ENCODE results near the gene OR6C70.
"Not testable (repeated sequence)": the region's sequence is repeated elsewhere in the genome, so short reads cannot be mapped to it uniquely, and the experiment has no call there.

OR6C70 gene

DNA sequence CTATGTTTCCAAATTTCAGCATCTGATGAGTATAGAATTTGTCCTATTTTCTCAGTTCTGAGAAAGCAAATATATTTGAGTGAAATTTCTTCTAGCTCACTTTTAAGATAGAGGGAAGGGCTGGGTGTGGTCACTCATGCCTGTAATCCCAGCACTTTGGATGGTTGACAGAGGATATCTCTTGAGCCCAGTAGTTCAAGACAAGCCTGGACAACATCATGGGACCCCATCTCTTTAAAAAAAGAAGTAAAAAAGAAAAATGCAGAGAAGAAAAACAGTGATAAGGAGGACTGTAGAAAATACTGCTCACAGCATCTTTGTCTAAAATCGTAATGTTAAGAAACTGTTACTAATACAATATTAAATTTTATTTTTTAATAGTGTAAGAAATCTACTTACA is 2.3 kb upstream of the OR6C70 start:
- TF ChIP-seq SPI1 (IDR thresholded peaks at IDR 0.05; ENCODE audit: low read depth, low read length) (no peak), POU2F2 (IDR thresholded peaks at IDR 0.05; ENCODE audit: low read depth, low read length) (no peak), POLR2A (IDR thresholded peaks at IDR 0.05; ENCODE audit: low read depth, low read length) (no peak), TAF1 (IDR thresholded peaks at IDR 0.05; ENCODE audit: low read depth, low read length) (no peak), PAX5 (IDR thresholded peaks at IDR 0.05; ENCODE audit: insufficient read depth, low read length, severe bottlenecking) (no peak), POLR2AphosphoS5 (IDR thresholded peaks at IDR 0.05; ENCODE audit: low read depth, low read length) (no peak)
- DNase-seq (ENCODE audit: insufficient read length, low spot score) (no peak), FAIRE-seq (no peak)

DNA sequence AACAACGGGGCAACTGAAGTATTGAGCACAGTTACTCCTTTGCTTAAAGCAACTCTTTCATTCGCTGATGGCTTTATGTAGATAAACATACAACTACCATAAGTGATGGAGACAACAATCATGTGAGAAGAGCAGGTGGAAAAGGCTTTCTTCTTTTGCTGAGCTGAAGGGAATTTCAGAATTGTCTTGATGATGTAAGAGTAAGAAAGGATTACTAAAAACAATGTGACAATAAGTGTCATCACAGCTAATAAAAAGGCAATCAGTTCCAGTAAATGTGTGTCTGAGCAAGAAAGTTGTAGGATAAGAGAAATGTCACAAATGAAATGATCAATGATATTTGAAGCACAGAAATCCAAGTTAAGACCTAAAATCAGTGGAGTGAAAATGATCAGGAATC is 647 bp downstream of the OR6C70 start:
- no peak for FAIRE-seq
- TF ChIP-seq SPI1 (IDR thresholded peaks at IDR 0.05; ENCODE audit: low read depth, low read length) = no peak
- TF ChIP-seq TAF1 (IDR thresholded peaks at IDR 0.05; ENCODE audit: low read depth, low read length) = no peak
- TF ChIP-seq PAX5 (IDR thresholded peaks at IDR 0.05; ENCODE audit: insufficient read depth, low read length, severe bottlenecking) = no peak
- no peak for TF ChIP-seq POLR2A (IDR thresholded peaks at IDR 0.05; ENCODE audit: low read depth, low read length)
- TF ChIP-seq POLR2AphosphoS5 (IDR thresholded peaks at IDR 0.05; ENCODE audit: low read depth, low read length) = no peak
- TF ChIP-seq POU2F2 (IDR thresholded peaks at IDR 0.05; ENCODE audit: low read depth, low read length) = no peak

DNA sequence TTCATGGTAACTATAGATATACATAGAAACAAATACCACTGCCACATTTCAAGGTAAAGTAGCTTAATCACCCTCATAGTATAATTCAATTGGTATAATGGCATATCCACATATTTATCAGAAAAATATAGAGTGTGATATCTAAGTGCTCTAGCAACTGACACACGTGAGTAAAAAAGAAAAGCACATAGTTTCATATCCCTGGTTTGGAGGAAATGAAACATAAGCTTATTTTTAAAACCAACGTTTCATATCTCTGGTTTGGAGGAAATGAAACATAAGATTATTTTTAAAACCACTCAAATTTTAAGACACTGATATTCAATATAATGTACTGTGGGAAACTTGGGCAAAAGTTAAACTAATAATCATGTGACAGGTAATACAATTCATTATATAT is 2.1 kb downstream of the OR6C70 start:
- TF ChIP-seq SPI1 (IDR thresholded peaks at IDR 0.05; ENCODE audit: low read depth, low read length) (peak; percentile 63; the same call in 1 of the 2 replicates), POLR2AphosphoS5 (IDR thresholded peaks at IDR 0.05; ENCODE audit: low read depth, low read length) (no peak), POU2F2 (IDR thresholded peaks at IDR 0.05; ENCODE audit: low read depth, low read length) (no peak), TAF1 (IDR thresholded peaks at IDR 0.05; ENCODE audit: low read depth, low read length) (no peak)
- FAIRE-seq (no peak), DNase-seq (ENCODE audit: insufficient read length, low spot score) (no peak)

More for the DNA sequence above, 647 bp downstream of the OR6C70 start:
- no peak for DNase-seq (ENCODE audit: insufficient read length, low spot score)

DNA sequence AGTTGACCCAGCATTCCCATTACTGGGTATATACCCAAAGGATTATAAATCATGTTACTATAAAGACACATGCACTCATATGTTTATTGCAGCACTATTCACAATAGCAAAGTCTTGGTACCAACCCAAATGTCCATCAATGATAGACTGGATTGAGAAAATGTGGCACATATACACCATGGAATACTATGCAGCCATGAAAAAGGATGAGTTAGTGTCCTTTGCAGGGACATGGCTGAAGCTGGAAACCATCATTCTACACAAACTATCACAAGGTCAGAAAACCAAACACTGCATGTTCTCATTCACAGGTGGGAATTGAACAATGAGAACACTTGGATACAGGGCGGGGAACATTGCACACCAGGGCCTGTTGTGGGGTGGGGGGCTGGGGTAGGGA is 5.0 kb downstream of the OR6C70 start:
- not testable (repeated sequence) for FAIRE-seq; DNase-seq (ENCODE audit: insufficient read length, low spot score)

DNA sequence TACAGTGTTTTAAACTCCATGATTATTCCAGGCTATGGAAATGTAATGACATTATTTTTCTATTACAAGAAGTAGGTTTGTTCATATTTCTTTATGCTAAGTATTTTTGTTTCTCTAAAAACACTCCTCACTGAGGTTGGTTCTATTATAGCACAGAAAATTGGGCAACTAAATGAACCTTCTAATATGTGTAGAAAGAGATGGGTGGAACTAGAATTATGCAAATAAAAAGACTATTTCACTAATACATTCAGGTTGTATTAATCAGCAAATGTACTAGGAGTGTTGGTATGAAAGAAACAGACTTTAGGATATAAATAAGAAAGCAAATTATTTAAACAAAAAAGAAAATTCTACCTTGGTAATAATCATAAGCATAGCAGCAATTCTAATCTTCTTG is 21.1 kb downstream of the OR6C70 start:
- TF ChIP-seq POLR2A (IDR thresholded peaks at IDR 0.05; ENCODE audit: low read depth, low read length) (no peak), SPI1 (IDR thresholded peaks at IDR 0.05; ENCODE audit: low read depth, low read length) (no peak), POLR2AphosphoS5 (IDR thresholded peaks at IDR 0.05; ENCODE audit: low read depth, low read length) (no peak), PAX5 (IDR thresholded peaks at IDR 0.05; ENCODE audit: insufficient read depth, low read length, severe bottlenecking) (no peak), POU2F2 (IDR thresholded peaks at IDR 0.05; ENCODE audit: low read depth, low read length) (no peak), TAF1 (IDR thresholded peaks at IDR 0.05; ENCODE audit: low read depth, low read length) (no peak)
- no peak for FAIRE-seq
- no peak for DNase-seq (ENCODE audit: insufficient read length, low spot score)

DNA sequence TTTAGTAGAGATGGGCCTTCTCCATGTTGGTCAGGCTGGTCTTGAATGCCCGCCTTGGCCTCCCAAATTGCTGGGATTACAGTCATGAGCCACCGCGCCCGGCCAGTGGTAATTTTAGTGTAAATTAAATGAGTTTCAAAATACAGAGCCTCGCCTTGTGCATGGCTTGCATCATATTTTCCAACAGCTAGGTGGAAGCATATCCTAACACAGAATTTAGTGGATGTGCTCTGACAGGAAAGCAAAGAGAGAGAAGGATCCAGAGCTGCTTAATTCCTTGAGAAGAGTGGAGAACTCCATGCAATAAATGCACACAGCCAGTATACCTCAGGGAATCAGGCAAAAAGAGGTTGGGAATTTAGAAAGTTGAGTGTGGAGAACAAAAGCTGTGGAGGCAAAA is 23.6 kb downstream of the OR6C70 start:
- no peak for FAIRE-seq

DNA sequence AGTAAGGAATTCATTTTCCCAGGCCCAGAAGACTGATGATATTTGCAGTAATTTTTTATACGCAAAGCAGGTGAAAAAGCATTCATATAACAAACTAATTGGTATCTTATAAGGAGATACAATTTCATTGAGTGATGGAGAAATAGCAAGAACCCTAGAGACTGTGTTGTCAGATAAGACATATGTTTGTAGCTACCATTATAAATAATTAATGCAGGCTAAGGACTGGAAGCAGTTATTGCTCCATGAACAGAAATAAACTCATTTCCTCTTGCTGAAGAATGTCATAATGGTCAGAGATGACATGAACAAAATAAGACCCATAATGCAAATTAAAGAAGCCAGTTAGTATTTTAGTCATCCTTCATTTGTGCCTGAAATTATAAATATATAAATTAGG is 24.6 kb downstream of the OR6C70 start:
- FAIRE-seq (no peak), DNase-seq (ENCODE audit: insufficient read length, low spot score) (no peak)
- TF ChIP-seq POLR2A (IDR thresholded peaks at IDR 0.05; ENCODE audit: low read depth, low read length) = no peak
- TF ChIP-seq POLR2AphosphoS5 (IDR thresholded peaks at IDR 0.05; ENCODE audit: low read depth, low read length) = no peak
- no peak for TF ChIP-seq PAX5 (IDR thresholded peaks at IDR 0.05; ENCODE audit: insufficient read depth, low read length, severe bottlenecking)
- TF ChIP-seq POU2F2 (IDR thresholded peaks at IDR 0.05; ENCODE audit: low read depth, low read length) = no peak
- TF ChIP-seq SPI1 (IDR thresholded peaks at IDR 0.05; ENCODE audit: low read depth, low read length) = no peak
- TF ChIP-seq TAF1 (IDR thresholded peaks at IDR 0.05; ENCODE audit: low read depth, low read length) = no peak

More for the DNA sequence above, 23.6 kb downstream of the OR6C70 start:
- DNase-seq (ENCODE audit: insufficient read length, low spot score) = no peak
- TF ChIP-seq PAX5 (IDR thresholded peaks at IDR 0.05; ENCODE audit: insufficient read depth, low read length, severe bottlenecking) = no peak
- no peak for TF ChIP-seq POU2F2 (IDR thresholded peaks at IDR 0.05; ENCODE audit: low read depth, low read length)
- no peak for TF ChIP-seq POLR2A (IDR thresholded peaks at IDR 0.05; ENCODE audit: low read depth, low read length)
- no peak for TF ChIP-seq POLR2AphosphoS5 (IDR thresholded peaks at IDR 0.05; ENCODE audit: low read depth, low read length)
- TF ChIP-seq TAF1 (IDR thresholded peaks at IDR 0.05; ENCODE audit: low read depth, low read length) = no peak
- no peak for TF ChIP-seq SPI1 (IDR thresholded peaks at IDR 0.05; ENCODE audit: low read depth, low read length)

DNA sequence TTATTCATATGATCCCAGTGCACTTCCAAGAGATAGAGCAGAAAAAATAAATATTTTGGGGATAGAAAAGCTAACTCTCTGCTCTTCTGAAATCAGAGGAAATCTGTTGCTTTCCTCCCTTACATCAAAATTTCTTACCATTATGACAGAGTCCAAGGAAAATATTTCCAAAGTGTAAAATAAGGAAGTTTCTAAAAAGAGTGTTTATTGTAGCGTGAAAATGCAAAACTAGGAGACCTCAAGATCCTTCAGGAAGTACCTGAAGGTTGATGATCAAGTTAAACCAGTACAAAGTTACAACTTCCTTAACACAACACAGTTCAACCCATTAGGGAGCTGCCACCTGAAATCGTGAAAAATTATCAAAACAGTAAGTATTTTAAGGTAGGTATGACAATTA is 26.2 kb downstream of the OR6C70 start, which contains the start of gene OR6C2:
OR6C2 (plus strand) TSS at position 301 of the 400 bp plus-strand sequence. CDS start 8,138 bp downstream, outside the sequence.
- TF ChIP-seq POLR2A (IDR thresholded peaks at IDR 0.05; ENCODE audit: low read depth, low read length) (no peak), TAF1 (IDR thresholded peaks at IDR 0.05; ENCODE audit: low read depth, low read length) (no peak), PAX5 (IDR thresholded peaks at IDR 0.05; ENCODE audit: insufficient read depth, low read length, severe bottlenecking) (no peak), SPI1 (IDR thresholded peaks at IDR 0.05; ENCODE audit: low read depth, low read length) (no peak), POLR2AphosphoS5 (IDR thresholded peaks at IDR 0.05; ENCODE audit: low read depth, low read length) (no peak), POU2F2 (IDR thresholded peaks at IDR 0.05; ENCODE audit: low read depth, low read length) (no peak)
- no peak for DNase-seq (ENCODE audit: insufficient read length, low spot score)
- no peak for FAIRE-seq

DNA sequence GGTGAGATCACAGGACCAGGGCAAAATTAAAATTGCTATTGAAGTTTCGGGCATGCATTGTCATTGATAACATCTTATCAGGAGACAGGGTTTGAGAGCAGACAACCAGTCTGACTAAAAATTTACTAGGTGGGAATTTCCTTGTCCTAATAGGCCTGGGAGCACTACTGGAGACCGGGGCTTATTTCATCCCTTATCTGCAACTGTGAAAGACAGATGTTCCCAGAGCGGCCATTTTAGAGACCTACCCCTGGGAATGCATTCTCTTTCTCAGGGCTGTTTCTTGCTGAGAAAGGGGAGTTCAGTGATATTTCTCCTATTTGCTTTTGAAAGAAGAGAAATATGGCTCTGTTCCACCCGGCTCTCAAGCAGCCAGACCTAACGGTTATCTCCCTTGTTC is 28.7 kb downstream of the OR6C70 start:
- DNase-seq (ENCODE audit: insufficient read length, low spot score); FAIRE-seq: not testable (repeated sequence)

DNA sequence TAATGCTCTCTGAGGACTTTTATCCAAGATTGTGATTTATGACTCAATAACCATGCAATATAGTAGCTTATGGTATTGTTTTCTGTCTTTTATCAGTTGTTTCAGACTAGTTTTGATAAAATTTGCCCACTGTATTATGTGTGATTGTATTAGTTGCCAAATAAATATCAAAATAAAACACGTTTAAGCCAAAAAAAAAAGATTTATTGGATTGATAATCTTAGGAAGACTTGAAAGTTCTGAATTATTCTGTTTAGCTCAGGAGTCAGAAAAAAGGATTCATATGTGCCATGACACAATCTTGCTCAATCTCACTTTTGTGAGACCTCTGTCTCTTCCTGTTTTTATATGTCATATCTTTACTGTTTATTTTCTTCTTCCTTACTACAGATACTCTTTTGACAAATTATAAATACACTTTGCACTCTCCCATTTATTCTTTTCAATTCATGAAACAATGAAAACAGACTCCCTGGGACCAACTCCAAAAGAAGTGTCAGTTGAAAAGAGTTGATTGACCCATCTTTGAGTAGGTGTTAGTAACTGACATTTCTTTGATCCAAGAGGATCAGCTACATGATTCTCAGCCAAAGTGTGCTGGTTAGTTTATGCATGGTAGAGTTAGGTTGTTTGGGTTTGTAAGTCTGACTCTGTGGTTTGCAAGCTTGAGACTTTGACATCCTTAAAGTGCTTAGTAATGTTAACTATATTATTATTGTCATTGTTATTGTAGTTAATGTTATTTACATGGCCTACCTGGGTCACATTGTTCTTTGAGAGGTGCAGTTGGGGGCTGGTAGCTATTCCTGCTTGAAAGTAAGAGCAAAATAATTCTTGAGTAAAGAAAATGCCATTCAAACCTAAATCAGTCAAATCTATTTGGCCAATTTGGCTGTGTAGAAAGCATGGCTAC is 41.4 kb downstream of the OR6C70 start:
- DNase-seq (ENCODE audit: insufficient read length, low spot score) = no peak
- TF ChIP-seq TAF1 (IDR thresholded peaks at IDR 0.05; ENCODE audit: low read depth, low read length) (no peak), PAX5 (IDR thresholded peaks at IDR 0.05; ENCODE audit: insufficient read depth, low read length, severe bottlenecking) (no peak), POLR2A (IDR thresholded peaks at IDR 0.05; ENCODE audit: low read depth, low read length) (no peak), SPI1 (IDR thresholded peaks at IDR 0.05; ENCODE audit: low read depth, low read length) (no peak), POLR2AphosphoS5 (IDR thresholded peaks at IDR 0.05; ENCODE audit: low read depth, low read length) (no peak), POU2F2 (IDR thresholded peaks at IDR 0.05; ENCODE audit: low read depth, low read length) (no peak)
- no peak for FAIRE-seq
